ENCODE data around the gene CYBC1.

The CYBC1 gene

DNA sequence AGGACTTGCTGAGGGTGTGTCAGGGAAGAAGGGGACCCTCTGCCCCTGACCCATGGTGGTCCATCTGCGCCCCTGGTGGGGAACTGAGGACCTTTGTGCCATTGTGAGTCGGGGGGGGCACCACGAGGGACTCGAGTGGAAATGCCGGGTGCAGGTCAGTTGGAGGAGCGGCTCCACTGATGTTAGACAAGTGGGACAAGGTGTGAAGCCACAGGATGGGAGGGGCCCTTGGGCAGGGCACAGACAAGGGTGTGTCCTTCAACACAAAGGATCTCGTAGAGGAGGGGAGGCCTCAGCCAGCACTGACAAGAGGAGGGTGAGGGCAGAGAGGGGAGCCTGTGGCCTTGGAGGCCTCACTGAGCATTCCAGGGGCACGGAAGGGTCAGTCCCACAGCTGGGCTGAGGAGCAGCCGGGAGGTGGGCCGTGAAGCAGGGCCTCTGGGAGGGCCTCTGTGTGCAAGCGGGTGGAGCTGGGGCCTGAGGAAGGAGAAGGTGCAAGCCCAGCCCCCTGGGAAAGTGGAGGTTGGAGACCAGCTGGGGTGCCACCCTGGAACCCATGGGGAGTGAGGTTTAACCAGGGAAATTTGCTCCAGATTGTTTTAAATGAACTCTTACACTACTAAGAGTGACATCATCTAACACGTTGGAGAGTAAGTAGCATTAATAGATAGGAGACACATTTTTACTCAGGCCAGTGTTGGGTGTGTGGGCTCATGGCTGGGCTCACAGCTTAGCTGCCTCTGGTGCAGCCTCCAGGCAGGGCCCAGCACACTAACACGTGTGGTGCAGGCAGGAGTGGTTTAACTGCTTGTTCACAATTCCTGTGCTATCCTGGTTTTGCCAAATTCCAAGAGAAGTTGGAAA is 35.9 kb upstream of the CYBC1 start:
- no peak overlapping the region for H3K27ac ChIP-seq
- TF ChIP-seq, protein P1, sequence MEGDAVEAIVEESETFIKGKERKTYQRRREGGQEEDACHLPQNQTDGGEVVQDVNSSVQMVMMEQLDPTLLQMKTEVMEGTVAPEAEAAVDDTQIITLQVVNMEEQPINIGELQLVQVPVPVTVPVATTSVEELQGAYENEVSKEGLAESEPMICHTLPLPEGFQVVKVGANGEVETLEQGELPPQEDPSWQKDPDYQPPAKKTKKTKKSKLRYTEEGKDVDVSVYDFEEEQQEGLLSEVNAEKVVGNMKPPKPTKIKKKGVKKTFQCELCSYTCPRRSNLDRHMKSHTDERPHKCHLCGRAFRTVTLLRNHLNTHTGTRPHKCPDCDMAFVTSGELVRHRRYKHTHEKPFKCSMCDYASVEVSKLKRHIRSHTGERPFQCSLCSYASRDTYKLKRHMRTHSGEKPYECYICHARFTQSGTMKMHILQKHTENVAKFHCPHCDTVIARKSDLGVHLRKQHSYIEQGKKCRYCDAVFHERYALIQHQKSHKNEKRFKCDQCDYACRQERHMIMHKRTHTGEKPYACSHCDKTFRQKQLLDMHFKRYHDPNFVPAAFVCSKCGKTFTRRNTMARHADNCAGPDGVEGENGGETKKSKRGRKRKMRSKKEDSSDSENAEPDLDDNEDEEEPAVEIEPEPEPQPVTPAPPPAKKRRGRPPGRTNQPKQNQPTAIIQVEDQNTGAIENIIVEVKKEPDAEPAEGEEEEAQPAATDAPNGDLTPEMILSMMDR (conservative IDR thresholded peaks at IDR 0.05), result no peak

DNA sequence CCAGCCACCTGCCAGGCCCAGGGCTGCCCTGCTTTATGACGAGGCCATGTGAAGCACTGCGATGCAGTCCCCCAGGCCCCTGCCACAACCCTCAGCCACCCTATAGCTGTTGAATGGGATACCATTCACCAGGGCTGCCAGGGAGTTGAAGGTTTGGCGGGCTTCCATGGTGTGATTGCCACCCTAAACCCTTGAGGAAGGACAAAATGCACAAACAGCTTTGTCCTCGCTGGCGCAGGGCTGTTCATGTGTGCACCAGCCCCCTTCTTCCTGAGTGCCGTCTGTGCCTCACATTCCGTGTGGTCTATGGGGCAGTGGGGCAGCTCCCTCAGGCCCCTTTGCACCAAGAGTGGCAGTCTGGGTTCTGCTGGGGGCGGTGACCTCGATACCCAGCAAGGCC is 33.3 kb upstream of the CYBC1 start:
- TF ChIP-seq, protein P1 (conservative IDR thresholded peaks at IDR 0.05), result no peak
- H3K27ac ChIP-seq, result no peak overlapping the region

DNA sequence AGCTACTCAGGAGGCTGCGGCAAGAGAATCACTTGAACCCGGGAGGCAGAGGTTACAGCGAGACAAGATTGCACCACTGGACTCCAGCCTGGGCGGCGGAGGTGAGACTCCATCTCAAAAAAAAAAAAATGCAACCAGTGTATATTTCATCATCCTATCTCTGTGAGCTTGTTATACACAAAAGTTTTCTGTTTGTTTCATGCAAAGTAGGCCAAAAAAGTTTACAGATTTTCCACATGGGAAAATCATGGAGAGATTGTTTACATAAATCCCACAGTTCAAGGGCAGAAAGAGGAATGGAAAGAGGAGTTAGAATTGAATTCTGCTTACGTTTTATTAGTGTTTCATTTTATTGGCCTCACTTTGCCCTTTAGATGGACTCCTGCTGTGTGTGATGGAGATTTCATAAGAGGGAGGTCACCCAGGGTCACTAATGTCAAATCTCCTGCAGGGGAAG is 32.7 kb upstream of the CYBC1 start:
- TF ChIP-seq, protein P1 (conservative IDR thresholded peaks at IDR 0.05), result no peak

DNA sequence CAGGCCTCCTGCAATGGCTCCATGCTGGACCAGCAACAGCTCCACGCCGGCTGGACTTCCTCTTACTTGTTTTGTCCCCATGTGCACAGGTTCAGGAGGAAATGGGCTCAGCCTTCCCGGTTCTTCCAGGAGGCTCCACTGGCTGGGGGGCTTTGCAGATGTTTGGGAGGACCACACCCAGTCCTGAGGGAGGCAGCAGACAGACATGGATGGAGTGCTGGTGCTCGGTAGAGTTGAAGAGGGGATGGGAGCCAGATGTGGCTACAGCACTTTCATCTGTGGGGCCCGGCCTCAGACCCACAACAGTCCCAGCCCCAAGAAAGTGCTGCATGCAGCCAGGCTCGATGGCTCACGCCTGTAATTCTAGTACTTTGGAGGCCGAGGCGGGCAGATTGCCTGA is 29.8 kb upstream of the CYBC1 start:
- TF ChIP-seq, protein P1 (conservative IDR thresholded peaks at IDR 0.05), result no peak
- H3K27ac ChIP-seq, result no peak overlapping the region

More for the DNA sequence above, 32.7 kb upstream of the CYBC1 start:
- no peak overlapping the region for H3K27ac ChIP-seq

DNA sequence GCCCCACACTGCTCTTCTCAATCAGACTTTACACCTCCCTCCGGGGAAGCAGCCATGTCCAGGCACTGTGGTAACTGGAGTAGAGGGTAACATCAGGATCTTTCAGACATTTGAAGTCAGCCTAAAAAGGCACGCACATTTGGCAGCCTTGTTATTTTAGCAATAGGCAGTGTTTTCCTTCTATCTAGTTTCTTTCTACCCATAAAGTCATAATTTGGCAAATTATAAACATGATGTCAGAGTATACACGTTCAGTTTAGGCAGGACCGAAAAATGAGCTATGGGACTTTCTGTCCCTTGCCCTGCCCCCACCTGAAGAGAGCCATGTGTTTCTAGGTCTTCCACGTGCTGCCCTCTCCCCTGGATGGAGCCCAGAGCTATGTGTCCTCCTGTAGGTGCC is 29.1 kb upstream of the CYBC1 start:
- TF ChIP-seq, protein P1 (conservative IDR thresholded peaks at IDR 0.05), result no peak

DNA sequence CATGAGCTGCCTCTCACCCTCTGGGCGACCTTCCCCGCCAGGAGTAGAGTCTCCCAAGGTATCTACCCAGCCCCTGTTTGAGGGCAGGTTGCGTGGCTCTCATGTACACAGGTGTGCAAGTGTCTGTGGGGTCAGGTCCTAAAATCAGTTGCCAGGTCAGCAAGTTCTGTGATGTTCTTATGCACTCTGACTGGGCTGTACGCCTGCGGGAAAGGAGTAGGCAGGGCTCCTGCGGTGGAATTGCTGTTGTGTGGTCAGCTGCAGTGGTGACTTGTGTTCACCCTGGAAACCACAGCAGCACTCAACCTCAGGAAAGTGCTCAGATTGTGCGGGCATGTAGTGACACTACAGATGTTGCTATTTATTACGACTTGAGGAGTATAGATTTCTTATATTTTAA is 27.4 kb upstream of the CYBC1 start:
- H3K27ac ChIP-seq, result no peak overlapping the region
- TF ChIP-seq, protein P1 (conservative IDR thresholded peaks at IDR 0.05), result no peak

More for the DNA sequence above, 29.1 kb upstream of the CYBC1 start:
- H3K27ac ChIP-seq, result no peak overlapping the region

DNA sequence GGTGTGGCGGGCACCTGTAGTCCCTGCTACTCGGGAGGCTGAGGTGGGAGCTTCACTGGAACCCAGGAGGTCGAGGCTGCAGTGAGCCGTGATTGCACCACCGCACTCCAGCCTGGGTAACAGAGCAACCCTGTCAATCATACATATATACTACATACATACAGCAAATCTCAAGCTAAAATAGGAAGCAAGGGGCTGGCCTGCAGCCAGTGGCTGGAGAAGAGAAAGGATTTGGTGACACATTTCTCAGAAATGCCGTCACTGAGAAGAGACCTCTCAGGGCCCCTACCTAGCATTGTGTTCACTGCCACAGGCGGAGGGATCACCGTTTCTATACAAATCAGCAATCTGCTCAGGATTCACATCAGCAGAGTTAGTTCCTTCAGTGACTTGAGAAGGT is 24.9 kb upstream of the CYBC1 start:
- TF ChIP-seq, protein P1 (conservative IDR thresholded peaks at IDR 0.05), result no peak
- no peak overlapping the region for H3K27ac ChIP-seq
